ENCODE data around the gene AKT2.

DNA sequence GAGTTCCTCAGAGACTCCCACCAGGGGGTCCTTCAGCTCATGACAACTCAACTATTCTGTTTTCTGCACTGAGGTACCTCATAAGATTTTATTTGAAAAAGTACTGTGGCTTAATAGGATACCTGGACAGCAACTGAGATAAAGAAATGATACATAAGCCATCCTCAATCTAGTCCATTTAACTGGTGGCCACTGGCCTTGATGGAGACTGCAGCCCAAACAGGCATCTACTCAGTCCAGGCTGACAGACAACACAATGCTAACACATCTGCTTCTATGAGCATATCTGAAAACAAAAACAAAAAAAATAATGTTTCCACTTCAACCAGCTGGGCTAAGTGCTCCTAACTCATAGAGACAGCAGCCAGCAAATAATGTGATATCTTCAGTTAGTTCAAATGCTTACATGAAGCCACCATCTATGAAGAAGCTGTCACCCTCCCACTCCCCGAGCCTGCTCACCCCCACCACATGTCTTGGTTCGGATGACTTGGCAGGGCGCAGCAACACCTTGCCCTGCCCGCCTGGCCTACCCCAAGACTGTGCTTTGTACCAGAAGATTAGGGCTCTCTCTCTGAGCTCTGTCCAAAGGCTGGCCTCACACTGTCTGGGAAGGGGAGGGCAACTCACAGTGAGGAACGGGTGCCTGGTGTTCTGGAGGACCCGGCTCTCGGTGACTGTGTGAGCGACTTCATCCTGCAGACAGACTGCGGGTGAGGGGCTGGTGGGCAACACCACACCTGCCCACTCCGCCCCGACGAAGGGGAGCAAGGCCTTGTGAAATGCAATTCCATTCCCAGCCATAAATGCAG lies 45.5 kb downstream of the AKT2 start:
- TF ChIP-seq, protein P1, sequence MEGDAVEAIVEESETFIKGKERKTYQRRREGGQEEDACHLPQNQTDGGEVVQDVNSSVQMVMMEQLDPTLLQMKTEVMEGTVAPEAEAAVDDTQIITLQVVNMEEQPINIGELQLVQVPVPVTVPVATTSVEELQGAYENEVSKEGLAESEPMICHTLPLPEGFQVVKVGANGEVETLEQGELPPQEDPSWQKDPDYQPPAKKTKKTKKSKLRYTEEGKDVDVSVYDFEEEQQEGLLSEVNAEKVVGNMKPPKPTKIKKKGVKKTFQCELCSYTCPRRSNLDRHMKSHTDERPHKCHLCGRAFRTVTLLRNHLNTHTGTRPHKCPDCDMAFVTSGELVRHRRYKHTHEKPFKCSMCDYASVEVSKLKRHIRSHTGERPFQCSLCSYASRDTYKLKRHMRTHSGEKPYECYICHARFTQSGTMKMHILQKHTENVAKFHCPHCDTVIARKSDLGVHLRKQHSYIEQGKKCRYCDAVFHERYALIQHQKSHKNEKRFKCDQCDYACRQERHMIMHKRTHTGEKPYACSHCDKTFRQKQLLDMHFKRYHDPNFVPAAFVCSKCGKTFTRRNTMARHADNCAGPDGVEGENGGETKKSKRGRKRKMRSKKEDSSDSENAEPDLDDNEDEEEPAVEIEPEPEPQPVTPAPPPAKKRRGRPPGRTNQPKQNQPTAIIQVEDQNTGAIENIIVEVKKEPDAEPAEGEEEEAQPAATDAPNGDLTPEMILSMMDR (IDR thresholded peaks at IDR 0.05), result no peak
- TF ChIP-seq POLR2A (IDR thresholded peaks at IDR 0.05), result no peak
- no peak for TF ChIP-seq POLR2AphosphoS5 (IDR thresholded peaks at IDR 0.05; ENCODE audit: insufficient read depth in 1 of 2, low read depth in 1 of 2)

All from vagina (tissue), 2 donors.